GM12878 (cell line): ENCODE data around the gene RAPH1. TPM values are rescaled to one million over a fixed set of nuclear protein-coding genes. Genes with fewer than 3 reads are reported as not detected.
A peak's percentile ranks its signal among the peaks of the same experiment; 100 is the strongest.

ENCODE experiments used
- ATAC-seq: fragments of 200-7000 bp; cut with Tn5 transposase; 3 replicates; pipeline ENCODE4 v1.9.1; 2020; ENCODE audit warnings: mild to moderate bottlenecking, moderate library complexity
- BruUV-seq: library from RNA; stranded (reverse); fragments of 400-500 nt; replicated peaks from 2 replicates; lab custom pipeline; 2021; lab: Mats Ljungman, UMichigan
- CTCF ChIA-PET: fragments of 300-600 bp; sonication (Branson Sonifier 250); formaldehyde crosslinking; extraction: SDS; loops from one replicate; lab custom pipeline; 2021; ENCODE audit warnings: inconsistent platforms; lab: Yijun Ruan, JAX
- POLR2A ChIA-PET: fragments of 350-600 bp; formaldehyde crosslinking; extraction: SDS; loops from one replicate; lab custom pipeline; 2021; ENCODE audit warnings: inconsistent platforms; lab: Charles Lee
- RAD21 ChIA-PET: fragments of 300-600 bp; sonication (Branson Sonifier 250); formaldehyde crosslinking; loops from one replicate; lab custom pipeline; 2023; ENCODE audit warnings: antibody characterized with exemption; ENCODE audit not compliant: unreplicated experiment; lab: Charles Lee
- SMC1A ChIA-PET: fragments of 300-600 bp; sonication (Branson Sonifier 250); formaldehyde crosslinking; loops from one replicate; lab custom pipeline; 2023; ENCODE audit not compliant: unreplicated experiment, uncharacterized antibody; lab: Charles Lee
- DNase-seq: peaks from one replicate; pipeline ENCODE4 v3.0.0-alpha.2; 2011; ENCODE audit warnings: low read depth, low spot score
- FAIRE-seq: peaks from 3 replicates; lab custom pipeline; 2011; peaks lifted over from hg19 to GRCh38; lab: Jason Lieb, UNC
- H2AFZ ChIP-seq: 2 replicates; pipeline ENCODE4 v1.6.0; 2011; ENCODE audit warnings: low read depth, low read length, control low read depth; ENCODE audit not compliant: control insufficient read depth
- H3K27ac ChIP-seq: 2 replicates; pipeline ENCODE4 v1.5.1; 2011; ENCODE audit warnings: control low read depth; ENCODE audit not compliant: control insufficient read depth, insufficient read depth
- H3K27me3 ChIP-seq, 2 experiments: replicated peaks in 1 of 2; 2 replicates each; pipeline versions ENCODE4 v1.6.0 to v1.6.1; 2011; ENCODE audit warnings: low read length in 1 of 2; ENCODE audit not compliant: control insufficient read depth in 2 of 2, insufficient read depth in 2 of 2
- H3K36me3 ChIP-seq, 2 experiments: 2 replicates each; pipeline ENCODE4 v1.5.1; 2011; ENCODE audit warnings: low read length in 1 of 2; ENCODE audit not compliant: control insufficient read depth in 2 of 2, insufficient read depth in 2 of 2
- H3K4me1 ChIP-seq: 2 replicates; pipeline ENCODE4 v1.6.1; 2011; ENCODE audit warnings: mild to moderate bottlenecking, low read length, moderate library complexity, mixed read lengths; ENCODE audit not compliant: control insufficient read depth, insufficient read depth
- H3K4me2 ChIP-seq: 2 replicates; pipeline ENCODE4 v1.6.0; 2011; ENCODE audit warnings: control low read depth; ENCODE audit not compliant: control insufficient read depth, insufficient read depth
- H3K4me3 ChIP-seq: fragments of 200-600 bp; sonication (generic); 2 replicates; pipeline ENCODE4 v1.5.1; 2016
- H3K79me2 ChIP-seq: 2 replicates; pipeline ENCODE4 v1.6.0; 2011; ENCODE audit warnings: low read length; ENCODE audit not compliant: control insufficient read depth, insufficient read depth
- H3K9ac ChIP-seq: 2 replicates; pipeline ENCODE4 v1.8.0; 2011; ENCODE audit warnings: low read length, control low read depth, mixed read lengths; ENCODE audit not compliant: control insufficient read depth, insufficient read depth
- H3K9me3 ChIP-seq: replicated peaks from 3 replicates; pipeline ENCODE4 v1.5.1; 2011; ENCODE audit warnings: mild to moderate bottlenecking, low read length; ENCODE audit not compliant: control insufficient read depth, insufficient read depth
- H4K20me1 ChIP-seq: 2 replicates; pipeline ENCODE4 v1.6.0; 2011; ENCODE audit not compliant: control insufficient read depth, insufficient read depth
- CTCF ChIP-seq, 3 experiments: IDR thresholded peaks in 2 of 3; conservative IDR thresholded peaks in 1 of 3; 2 replicates each; pipeline ENCODE4 v1.5.1; 2011; ENCODE audit warnings: low read depth in 3 of 3, low read length in 3 of 3, mild to moderate bottlenecking in 3 of 3, control low read depth in 2 of 3, moderate library complexity in 2 of 3, inconsistent platforms in 1 of 3, mixed read lengths in 1 of 3; ENCODE audit not compliant: control insufficient read depth in 2 of 3, insufficient read depth in 1 of 3; ENCODE audit errors: extremely low read depth in 1 of 3
- MEF2A ChIP-seq: IDR thresholded peaks from 2 replicates; pipeline ENCODE4 v1.6.1; 2011; ENCODE audit warnings: low read depth, mild to moderate bottlenecking, low read length, moderate library complexity; ENCODE audit not compliant: insufficient read depth
- RAD21 ChIP-seq: IDR thresholded peaks from 2 replicates; pipeline ENCODE4 v1.6.1; 2011; ENCODE audit warnings: mild to moderate bottlenecking, low read depth, low read length, moderate library complexity; ENCODE audit not compliant: insufficient read depth
- SMC3 ChIP-seq: IDR thresholded peaks from 2 replicates; pipeline ENCODE4 v1.6.1; 2011; ENCODE audit warnings: low read length, improper control_type of control experiment, borderline replicate concordance
- STAT1 ChIP-seq: fragments of 450-650 bp; conservative IDR thresholded peaks from 2 replicates; pipeline ENCODE4 v1.6.1; 2014; ENCODE audit warnings: antibody characterized with exemption, mild to moderate bottlenecking
- WGBS: methylation state at CpG from one replicate; pipeline ENCODE4 v1.1.6; 2016; ENCODE audit warnings: low lambda C conversion rate; ENCODE audit not compliant: insufficient replicate concordance, insufficient coverage; ENCODE audit errors: missing lambda C conversion rate; 5-methylcytosine and 5-hydroxymethylcytosine counted together
- in situ Hi-C: fragments of 300-500 bp; cut with MboI; formaldehyde crosslinking; loops from 9 replicates; pipeline ENCODE4 v1.14.3; 2018; ENCODE audit warnings: mixed read lengths
- intact Hi-C: fragments of 100-400 bp; cut with micrococcal nuclease; formaldehyde crosslinking; loops from one replicate; pipeline ENCODE4 v1.14.2; 2022; ENCODE audit not compliant: unreplicated experiment
- polyA plus RNA-seq, 11 experiments: library from polyadenylated mRNA; depleted of rRNA in 4 of 11; unstranded in 6 of 11; stranded (reverse) in 5 of 11; fragments of >200 nt; fragmentation: Nextera tagmentation in 4 of 11; fragmentation: Illumina TruSeq in 1 of 11; extraction: Ambion mirVana in 4 of 11; extraction: Trizol in 1 of 11; gene quantifications; 1 replicate in 1 of 11; 2 replicates in 10 of 11; pipeline versions ENCODE4 v1.2.1 to v1.2.3, GENCODE V29; 2011 to 2016; ENCODE audit warnings: inconsistent platforms in 2 of 11, missing spikeins in 2 of 11, low read depth in 1 of 11
- total RNA-seq, 4 experiments: library from RNA; depleted of rRNA in 3 of 4; stranded (reverse); fragments of >200 nt in 3 of 4; fragmentation: Illumina TruSeq in 1 of 4; extraction: Trizol in 1 of 4; gene quantifications; 2 replicates each; pipeline versions ENCODE4 v1.2.1 to v1.2.3, GENCODE V29; 2013 to 2021

The RAPH1 gene
- total and polyA plus RNA-seq, 10 of the 15 experiments (the other 5 are each of a cell fraction or from before 2014, with no cell fraction given) = 0.09 to 0.90 (median 0.21) TPM; not detected in 7

GRCh38 chr2:203484266-203485112 lies 50.6 kb downstream of the RAPH1 start:
- 5% methylated on average over 8 of the region's 8 CpGs for WGBS
- intact Hi-C loops = loop anchor here (1.0 to 10.0 kb wide), 4 partner anchors 167 to 690 kb away; no protein-coding TSS in a partner anchor
- FAIRE-seq (peak; percentile 68), ATAC-seq (peak; percentile 93), DNase-seq (peak; percentile 40)
- H3K9ac ChIP-seq = no peak overlapping the region
- H4K20me1 ChIP-seq = no peaks in the 10 kb centered on the region
- TF ChIP-seq RAD21 (peak; percentile 95), STAT1 (no peak), SMC3 (peak; percentile 86), MEF2A (0 out of 2 replicates have a peak, but pooled peaks have one; percentile 15), CTCF (IDR thresholded peaks at IDR 0.05 in 2 of 3, conservative IDR thresholded peaks at IDR 0.05 in 1 of 3; ENCODE audit: control insufficient read depth in 2 of 3, extremely low read depth in 1 of 3, insufficient read depth in 1 of 3, low read depth in 3 of 3, low read length in 3 of 3) (peak; percentile 73 to 78 (median 77))
- no peaks in the 10 kb centered on the region; a peak in 1 of 4 replicates for H3K27me3 ChIP-seq
- CTCF ChIA-PET = interaction anchor here (0.7 to 1.2 kb wide), 7 partner anchors 10 to 696 kb away, joined by 3 to 23 read pairs (median 4); no protein-coding TSS in a partner anchor
- POLR2A ChIA-PET = no interaction called here
- no peaks in the 10 kb centered on the region for H3K79me2 ChIP-seq
- H3K9me3 ChIP-seq = no peaks in the 10 kb centered on the region
- SMC1A ChIA-PET = interaction anchor here (0.6 to 3.3 kb wide), 4 partner anchors 208 to 421 kb away, joined by 3 to 16 read pairs (median 4); no protein-coding TSS in a partner anchor
- H3K4me1 ChIP-seq = no peaks in the 10 kb centered on the region
- no TSS peak for BruUV-seq
- H2AFZ ChIP-seq = no peak overlapping the region
- RAD21 ChIA-PET = interaction anchor here (0.8 to 1.5 kb wide), 2 partner anchors 331 to 333 kb away, joined by 3 to 12 read pairs; no protein-coding TSS in a partner anchor
- in situ Hi-C loops = loop anchor here (5.0 kb wide), 1 partner anchor 328 kb away; no protein-coding TSS in a partner anchor
- no peak overlapping the region for H3K4me3 ChIP-seq
- H3K4me2 ChIP-seq = no peak overlapping the region
- no peaks in the 10 kb centered on the region for H3K36me3 ChIP-seq
- H3K27ac ChIP-seq = no peak overlapping the region
